OCI-LY7 (cell line): ENCODE data around the gene MAN2B1. TPM values are rescaled to one million over a fixed set of nuclear protein-coding genes. Genes with fewer than 3 reads are reported as not detected.
A peak's percentile ranks its signal among the peaks of the same experiment; 100 is the strongest.

Experiments
- Bru-seq: library from RNA; stranded (reverse); fragments of 400-500 nt; gene quantifications from one replicate; lab custom pipeline; 2021; lab: Mats Ljungman, UMichigan
- BruChase-seq, 2 experiments: library from RNA; stranded (reverse); fragments of 400-500 nt; gene quantifications; one replicate each; lab custom pipeline; 2021; lab: Mats Ljungman, UMichigan
- BruUV-seq: library from RNA; stranded (reverse); fragments of 400-500 nt; replicated peaks from 2 replicates; lab custom pipeline; 2021; lab: Mats Ljungman, UMichigan
- CTCF ChIA-PET: fragments of 300-600 bp; sonication (Branson Sonifier 250); formaldehyde crosslinking; loops from one replicate; lab custom pipeline; 2022; ENCODE audit warnings: antibody characterized with exemption; ENCODE audit not compliant: unreplicated experiment; lab: Charles Lee
- POLR2A ChIA-PET: fragments of 300-600 bp; sonication (Branson Sonifier 250); formaldehyde crosslinking; loops from one replicate; lab custom pipeline; 2022; ENCODE audit warnings: antibody characterized with exemption; lab: Charles Lee
- DNase-seq: peaks from one replicate; pipeline ENCODE4 v3.0.0-alpha.2; 2015; ENCODE audit warnings: low spot score
- H2AFZ ChIP-seq: fragments of 200-600 bp; sonication (generic), shearing (Covaris generic); 2 replicates; pipeline ENCODE4 v1.6.1; 2014; ENCODE audit warnings: mild to moderate bottlenecking, antibody characterized with exemption, low read length, moderate library complexity
- H3K27ac ChIP-seq: fragments of 200-600 bp; sonication (generic); 2 replicates; pipeline ENCODE4 v1.5.1; 2014; ENCODE audit warnings: mixed run types, low read depth, mild to moderate bottlenecking, moderate library complexity, low read length, inconsistent platforms; ENCODE audit not compliant: poor library complexity, severe bottlenecking
- H3K36me3 ChIP-seq: fragments of 200-600 bp; sonication (generic); 2 replicates; pipeline ENCODE4 v1.6.1; 2014; ENCODE audit warnings: mild to moderate bottlenecking, antibody characterized with exemption, low read length, moderate library complexity, mixed read lengths; ENCODE audit not compliant: insufficient read depth
- H3K4me1 ChIP-seq: fragments of 200-600 bp; sonication (generic); 2 replicates; pipeline ENCODE4 v1.5.1; 2014; ENCODE audit warnings: mild to moderate bottlenecking, low read length; ENCODE audit not compliant: insufficient read depth, poor library complexity, severe bottlenecking
- H3K4me2 ChIP-seq: fragments of 200-600 bp; sonication (generic); 2 replicates; pipeline ENCODE4 v1.6.1; 2014; ENCODE audit warnings: mild to moderate bottlenecking, low read length
- H3K4me3 ChIP-seq: fragments of 200-600 bp; sonication (generic); 2 replicates; pipeline ENCODE4 v1.5.1; 2014; ENCODE audit warnings: mild to moderate bottlenecking, low read depth, low read length; ENCODE audit not compliant: poor library complexity, severe bottlenecking
- H3K79me2 ChIP-seq: fragments of 200-600 bp; sonication (generic); 2 replicates; pipeline ENCODE4 v1.6.1; 2016; ENCODE audit warnings: low read depth, mild to moderate bottlenecking, low read length, moderate library complexity, mixed read lengths; ENCODE audit not compliant: insufficient read depth
- H3K9me2 ChIP-seq: fragments of 200-600 bp; sonication (generic); 2 replicates; pipeline ENCODE4 v1.6.1; 2016; ENCODE audit warnings: mild to moderate bottlenecking, low read length, mixed read lengths; ENCODE audit not compliant: insufficient read depth
- H3K9me3 ChIP-seq: fragments of 200-600 bp; sonication (generic); 2 replicates; pipeline ENCODE4 v1.6.1; 2014; ENCODE audit warnings: mild to moderate bottlenecking, mixed run types, low read length, mixed read lengths
- H4K20me1 ChIP-seq: fragments of 200-600 bp; sonication (generic); 2 replicates; pipeline ENCODE4 v1.6.1; 2014; ENCODE audit warnings: mild to moderate bottlenecking, antibody characterized with exemption, low read length, moderate library complexity, mixed read lengths; ENCODE audit not compliant: insufficient read depth
- CTCF ChIP-seq: fragments of 200-600 bp; sonication (generic); conservative IDR thresholded peaks from 2 replicates; pipeline ENCODE4 v1.5.1; 2014; ENCODE audit warnings: mild to moderate bottlenecking, antibody characterized with exemption, low read length, moderate library complexity, mixed read lengths
- EZH2phosphoT487 ChIP-seq: fragments of 200-600 bp; sonication (generic); IDR thresholded peaks from 2 replicates; pipeline ENCODE4 v1.6.1; 2018; ENCODE audit warnings: low read depth, borderline replicate concordance, mild to moderate bottlenecking, mixed run types, antibody characterized with exemption, low read length, moderate library complexity, mixed read lengths
- intact Hi-C: fragments of 100-400 bp; cut with micrococcal nuclease; formaldehyde crosslinking; loops from one replicate; pipeline ENCODE4 v1.10.0; 2022; ENCODE audit not compliant: unreplicated experiment
- long read RNA-seq: library from polyadenylated mRNA; stranded (forward); transcript quantifications from one replicate; pipeline ENCODE4 v2.0.0, GENCODE V29; 2022
- total RNA-seq, 2 experiments: library from RNA; depleted of rRNA in 1 of 2; stranded (reverse); fragments of >200 nt in 1 of 2; shearing (Covaris generic) in 1 of 2; gene quantifications; 2 replicates each; pipeline ENCODE4 v1.2.3, GENCODE V29; 2014 to 2022

Gene MAN2B1
- total RNA-seq (2014; rRNA removed; shearing (Covaris generic)) (18.3 and 29.1 TPM in 2 replicates), total RNA-seq (2022) (88.2 and 88.7 TPM in 2 replicates), Bru-seq, nascent RNA (percentile 57 among the genes with signal in this experiment), BruChase-seq, experiment 1, labeled RNA remaining after a 6-hour chase (percentile 76 among the genes with signal in this experiment), BruChase-seq, experiment 2, labeled RNA remaining after a 2-hour chase (percentile 69 among the genes with signal in this experiment)
- long read RNA-seq, transcript MAN2B1-203 (24 exons, 3,184 nt) = major isoform, 25 of 57 reads
- long read RNA-seq, partial matches to known transcripts = 14 of 57 reads
- long read RNA-seq, other reads (novel, unspliced or antisense) = 18 of 57 reads

GRCh38 chr19:12666265-12667048, at the start of gene MAN2B1, which contains the start of gene WDR83:
MAN2B1 (minus strand) TSS chr19:12666742; CDS start chr19:12666701, 41 bp downstream.
WDR83 (plus strand) TSS chr19:12666807; CDS start chr19:12669791, 2,984 bp downstream.
- BruUV-seq = no TSS peak
- Histone ChIP-seq H3K4me1 (peaks cover 42% of the 10 kb centered on the region), H3K36me3 (peaks cover 36% of the 10 kb centered on the region), H2AFZ (peak within 1 kb of the TSS; percentile 49), H3K27ac (peak within 1 kb of the TSS; percentile 71), H3K9me3 (no peaks in the 10 kb centered on the region), H3K4me2 (peak within 1 kb of the TSS; percentile 90), H4K20me1 (no peaks in the 10 kb centered on the region), H3K9me2 (no peaks in the 10 kb centered on the region), H3K79me2 (peaks cover 27% of the 10 kb centered on the region; the same call in 1 of the 2 replicates), H3K4me3 (peak within 1 kb of the TSS; percentile 85)
- POLR2A ChIA-PET = interaction anchor here (0.9 to 1.2 kb wide), 3 partner anchors 36 to 57 kb away, joined by 3 read pairs; no protein-coding TSS in a partner anchor
- peak; percentile 85 for DNase-seq
- CTCF ChIA-PET = interaction anchor here (0.7 kb wide), 1 partner anchor 607 kb away, joined by 3 read pairs; no protein-coding TSS in a partner anchor
- intact Hi-C loops = no loop called here
- no peak for TF ChIP-seq CTCF
- TF ChIP-seq EZH2phosphoT487 = no peak

- H3K9me3 ChIP-seq = no peaks in the 10 kb centered on the region
- no peak for DNase-seq
- CTCF ChIA-PET = no interaction called here
- no TSS peak for BruUV-seq
- POLR2A ChIA-PET = interaction anchor here (0.6 kb wide), 1 partner anchor 118 kb away, joined by 3 read pairs; the partner anchor contains the start of gene RTBDN
- no peaks in the 10 kb centered on the region for H3K4me1 ChIP-seq
- intact Hi-C loops = loop anchor here (2.0 kb wide), 1 partner anchor 41 kb away; no protein-coding TSS in a partner anchor
- peaks cover 44% of the 10 kb centered on the region for H3K79me2 ChIP-seq
- H3K9me2 ChIP-seq = no peaks in the 10 kb centered on the region
- H4K20me1 ChIP-seq = peaks cover 7% of the 10 kb centered on the region; the same call in 1 of the 2 replicates
- H3K36me3 ChIP-seq = peaks cover 95% of the 10 kb centered on the region
- H3K4me3 ChIP-seq = no peak overlapping the region
- H3K27ac ChIP-seq = no peak overlapping the region
- H2AFZ ChIP-seq = no peak overlapping the region
- TF ChIP-seq EZH2phosphoT487 = no peak
- no peak for TF ChIP-seq CTCF
- no peak overlapping the region for H3K4me2 ChIP-seq
Observed at GRCh38 chr19:12715929-12716328, 49.4 kb upstream of the MAN2B1 start.
